Left lung (tissue), 10 donors: ENCODE results near the gene MAOA. TPM values are rescaled to one million over a fixed set of nuclear protein-coding genes. Genes with fewer than 3 reads are reported as not detected.

Experiments
- ATAC-seq: fragments of 200-7000 bp; cut with Tn5 transposase; one replicate; pipeline ENCODE4 v1.9.1; 2020; ENCODE audit warnings: moderate library complexity
- DNase-seq, 4 donors: peaks; one replicate each; pipeline ENCODE4 v3.0.0-alpha.2; 2013 to 2020
- H3K27ac ChIP-seq, 2 donors: fragments of 200-600 bp; sonication (generic) in 1 of 2; one replicate each; pipeline versions ENCODE4 v1.5.0 to v1.8.0; 2020 to 2021
- H3K27me3 ChIP-seq, 2 donors: fragments of 200-600 bp; sonication (generic) in 1 of 2; one replicate each; pipeline versions ENCODE4 v1.5.0 to v1.8.0; 2020 to 2021
- H3K36me3 ChIP-seq, 2 donors: fragments of 200-600 bp; sonication (generic) in 1 of 2; one replicate each; pipeline versions ENCODE4 v1.5.0 to v1.8.0; 2020 to 2021
- H3K4me1 ChIP-seq, 2 donors: fragments of 200-600 bp; one replicate each; pipeline ENCODE4 v1.8.0; 2021
- H3K4me3 ChIP-seq, 2 donors: fragments of 200-600 bp; sonication (generic) in 1 of 2; one replicate each; pipeline versions ENCODE4 v1.5.0 to v1.8.0; 2020 to 2021; ENCODE audit warnings: mild to moderate bottlenecking in 1 of 2
- H3K9me3 ChIP-seq, 2 donors: fragments of 200-600 bp; sonication (generic) in 1 of 2; one replicate each; pipeline versions ENCODE4 v1.5.0 to v1.8.0; 2020 to 2021
- CTCF ChIP-seq, 2 donors: fragments of 200-600 bp; sonication (generic) in 1 of 2; IDR thresholded peaks; one replicate each; pipeline versions ENCODE4 v1.5.0 to v1.8.0; 2021; ENCODE audit warnings: antibody characterized with exemption in 2 of 2
- intact Hi-C, 2 donors: fragments of 100-400 bp; cut with DNase I; formaldehyde crosslinking; loops; one replicate each; pipeline versions ENCODE4 v1.11.2 to v1.14.2; 2022
- polyA plus RNA-seq, 6 donors: library from polyadenylated mRNA; unstranded; fragments of 120-200 nt; gene quantifications; one replicate each; pipeline ENCODE4 v1.2.1, GENCODE V29; 2013; ENCODE audit not compliant: insufficient read length in 6 of 6
- total RNA-seq, 2 donors: library from RNA; stranded (reverse); fragmentation: NEBNext Ultra II Directional; extraction: Animal tissue kit (Norgen Biotek cat#: 25700); gene quantifications; one replicate each; pipeline ENCODE4 v1.2.1, GENCODE V29; 2021
- donor health status: DM: no; HTN: yes; CAD: no.
- donor health status: DM: no; HTN: no; CAD: no.

Gene MAOA
- total and polyA plus RNA-seq, 8 donors: 54.2 to 159 (median 56.1) TPM

- peak; percentile 78 for ATAC-seq
- peak overlapping the region in 1 of 2 donors; percentile 37 for H3K27ac ChIP-seq
- no peak overlapping the region for H3K4me3 ChIP-seq
- TF ChIP-seq CTCF (IDR thresholded peaks at IDR 0.05): no peak
- peak in 2 of 4 donors; percentile 54 to 83 for DNase-seq
- H3K27me3 ChIP-seq: no peaks in the 10 kb centered on the region
- H3K9me3 ChIP-seq: no peaks in the 10 kb centered on the region
- no peaks in the 10 kb centered on the region for H3K36me3 ChIP-seq
- intact Hi-C loops: no loop called here
- H3K4me1 ChIP-seq: peaks cover 7 to 14% of the 10 kb centered on the region in 2 donors
Observed at GRCh38 chrX:43676971-43677572, 21.0 kb downstream of the MAOA start.

GRCh38 chrX:43677993-43678392 lies 21.9 kb downstream of the MAOA start:
- Histone ChIP-seq H3K4me3 (no peak overlapping the region), H3K36me3 (no peaks in the 10 kb centered on the region), H3K9me3 (no peaks in the 10 kb centered on the region), H3K27ac (no peak overlapping the region), H3K4me1 (peaks cover 7 to 14% of the 10 kb centered on the region in 2 donors), H3K27me3 (no peaks in the 10 kb centered on the region)
- DNase-seq (no peak), ATAC-seq (peak; percentile 52)
- intact Hi-C loops: no loop called here
- TF ChIP-seq CTCF (IDR thresholded peaks at IDR 0.05): no peak

- Histone ChIP-seq H3K36me3 (no peaks in the 10 kb centered on the region), H3K9me3 (no peaks in the 10 kb centered on the region)
- intact Hi-C loops: no loop called here
Observed at GRCh38 chrX:43679058-43679457, 23.0 kb downstream of the MAOA start.

DNA sequence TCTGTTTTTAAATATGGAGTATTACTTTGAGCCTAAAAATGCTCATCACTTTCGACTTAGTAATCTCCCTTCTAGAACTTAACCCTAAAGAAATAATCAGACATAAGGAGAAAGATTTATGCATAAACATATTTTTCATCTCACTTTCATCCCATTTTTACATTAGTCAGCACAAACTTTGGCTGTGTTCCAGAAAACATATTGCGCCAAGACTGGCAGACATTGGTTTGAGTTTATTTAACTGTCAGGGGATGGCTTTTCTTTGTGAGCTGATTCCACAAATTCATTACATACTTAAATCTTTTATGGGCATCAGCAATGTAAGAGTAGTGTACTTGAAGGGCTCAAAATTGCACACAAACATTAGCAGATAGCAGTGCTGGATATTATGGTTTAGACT lies 23.7 kb downstream of the MAOA start:
- Histone ChIP-seq H3K4me1 (peaks cover 7 to 14% of the 10 kb centered on the region in 2 donors), H3K9me3 (no peaks in the 10 kb centered on the region), H3K27me3 (no peaks in the 10 kb centered on the region), H3K36me3 (no peaks in the 10 kb centered on the region), H3K4me3 (no peak overlapping the region), H3K27ac (no peak overlapping the region)
- ATAC-seq: no peak
- TF ChIP-seq CTCF (IDR thresholded peaks at IDR 0.05): no peak
- no peak for DNase-seq
- intact Hi-C loops: no loop called here

More at GRCh38 chrX:43679058-43679457, 23.0 kb downstream of the MAOA start:
- H3K27me3 ChIP-seq: no peaks in the 10 kb centered on the region
- TF ChIP-seq CTCF (IDR thresholded peaks at IDR 0.05): no peak
- DNase-seq (no peak), ATAC-seq (no peak)
- H3K4me3 ChIP-seq: no peak overlapping the region
- H3K27ac ChIP-seq: no peak overlapping the region
- peaks cover 7 to 14% of the 10 kb centered on the region in 2 donors for H3K4me1 ChIP-seq

GRCh38 chrX:43682726-43683125 lies 26.6 kb downstream of the MAOA start:
- H3K4me1 ChIP-seq: peaks cover 4 to 14% of the 10 kb centered on the region in 2 donors
- DNase-seq (no peak), ATAC-seq (no peak)
- no peaks in the 10 kb centered on the region for H3K27me3 ChIP-seq
- no peak overlapping the region for H3K27ac ChIP-seq
- H3K4me3 ChIP-seq: no peak overlapping the region
- no peaks in the 10 kb centered on the region for H3K9me3 ChIP-seq
- H3K36me3 ChIP-seq: no peaks in the 10 kb centered on the region
- TF ChIP-seq CTCF (IDR thresholded peaks at IDR 0.05): no peak
- intact Hi-C loops: no loop called here
